KMS-11 (cell line): Measurements from ENCODE around the gene IL19.

Experiments
- H2AFZ ChIP-seq: fragments of 200-600 bp; sonication (generic); 2 replicates; pipeline ENCODE4 v1.6.1; 2016; ENCODE audit warnings: antibody characterized with exemption, mixed run types, low read depth
- H3K27ac ChIP-seq: fragments of 200-600 bp; sonication (generic); 2 replicates; pipeline ENCODE4 v1.6.1; 2016; ENCODE audit warnings: mild to moderate bottlenecking, mixed run types
- H3K27me3 ChIP-seq: fragments of 200-600 bp; sonication (generic); 2 replicates; pipeline ENCODE4 v1.6.1; 2017; ENCODE audit warnings: mild to moderate bottlenecking, low read depth, mixed run types, moderate library complexity; ENCODE audit not compliant: insufficient read depth
- H3K36me3 ChIP-seq: fragments of 200-600 bp; sonication (generic); 2 replicates; pipeline ENCODE4 v1.6.1; 2017; ENCODE audit warnings: mild to moderate bottlenecking, mixed run types; ENCODE audit not compliant: insufficient read depth
- H3K4me1 ChIP-seq: fragments of 200-600 bp; sonication (generic); 2 replicates; pipeline ENCODE4 v1.6.1; 2016; ENCODE audit warnings: mild to moderate bottlenecking, low read depth, mixed run types; ENCODE audit not compliant: poor library complexity, severe bottlenecking
- H3K4me2 ChIP-seq: fragments of 200-600 bp; sonication (generic); 2 replicates; pipeline ENCODE4 v1.7.0; 2016; ENCODE audit warnings: mild to moderate bottlenecking, mixed run types
- H3K4me3 ChIP-seq: fragments of 200-600 bp; sonication (generic); IDR thresholded peaks from 2 replicates; pipeline ENCODE4 v1.6.1; 2017; ENCODE audit warnings: low read depth, low read length, mixed read lengths; ENCODE audit not compliant: insufficient read depth
- H3K79me2 ChIP-seq: fragments of 200-600 bp; sonication (generic); 2 replicates; pipeline ENCODE4 v1.6.1; 2016; ENCODE audit warnings: low read depth, mixed run types; ENCODE audit not compliant: insufficient read depth
- H3K9ac ChIP-seq: fragments of 200-600 bp; sonication (generic); 2 replicates; pipeline ENCODE4 v1.6.1; 2016; ENCODE audit warnings: mild to moderate bottlenecking, mixed run types
- H4K20me1 ChIP-seq: fragments of 200-600 bp; sonication (generic); 2 replicates; pipeline ENCODE4 v1.6.1; 2016; ENCODE audit warnings: mild to moderate bottlenecking, mixed run types; ENCODE audit not compliant: insufficient read depth
- CTCF ChIP-seq: fragments of 200-600 bp; sonication (generic); conservative IDR thresholded peaks from 2 replicates; pipeline ENCODE4 v1.6.1; 2017; ENCODE audit warnings: low read depth, mild to moderate bottlenecking, antibody characterized with exemption, low read length, moderate library complexity, mixed read lengths

IL19 gene

GRCh38 chr1:206875752-206876377 lies 105.3 kb downstream of the IL19 start:
- TF ChIP-seq CTCF, result no peak
- no peaks in the 10 kb centered on the region for H3K36me3 ChIP-seq
- H3K4me1 ChIP-seq, result peaks cover 13% of the 10 kb centered on the region
- no peaks in the 10 kb centered on the region for H3K79me2 ChIP-seq
- H4K20me1 ChIP-seq, result no peaks in the 10 kb centered on the region
- H3K4me3 ChIP-seq, result peak overlapping the region; percentile 33
- H3K27ac ChIP-seq, result no peak overlapping the region
- no peak overlapping the region for H3K9ac ChIP-seq
- H3K4me2 ChIP-seq, result no peak overlapping the region
- no peak overlapping the region for H2AFZ ChIP-seq
- H3K27me3 ChIP-seq, result no peaks in the 10 kb centered on the region

GRCh38 chr1:206878456-206878855 lies 107.9 kb downstream of the IL19 start:
- TF ChIP-seq CTCF, result peak; percentile 66
- Histone ChIP-seq H3K4me3 (peak overlapping the region; percentile 23), H3K4me1 (peaks cover 11% of the 10 kb centered on the region), H2AFZ (no peak overlapping the region), H3K9ac (no peak overlapping the region), H4K20me1 (no peaks in the 10 kb centered on the region), H3K4me2 (no peak overlapping the region), H3K36me3 (no peaks in the 10 kb centered on the region), H3K79me2 (no peaks in the 10 kb centered on the region), H3K27ac (no peak overlapping the region), H3K27me3 (no peaks in the 10 kb centered on the region)

- no peaks in the 10 kb centered on the region for H4K20me1 ChIP-seq
- no peak overlapping the region for H2AFZ ChIP-seq
- H3K4me1 ChIP-seq, result peaks cover 14% of the 10 kb centered on the region
- H3K9ac ChIP-seq, result no peak overlapping the region
- H3K4me2 ChIP-seq, result no peak overlapping the region
- H3K27ac ChIP-seq, result no peak overlapping the region
- no peak overlapping the region for H3K4me3 ChIP-seq
- H3K79me2 ChIP-seq, result no peaks in the 10 kb centered on the region
- H3K36me3 ChIP-seq, result no peaks in the 10 kb centered on the region
- no peaks in the 10 kb centered on the region for H3K27me3 ChIP-seq
- TF ChIP-seq CTCF, result no peak
Measured at GRCh38 chr1:206880314-206880713, 109.7 kb downstream of the IL19 start.

- peaks cover 14% of the 10 kb centered on the region for H3K4me1 ChIP-seq
- no peaks in the 10 kb centered on the region for H3K27me3 ChIP-seq
- H3K9ac ChIP-seq, result no peak overlapping the region
- no peaks in the 10 kb centered on the region for H4K20me1 ChIP-seq
- H3K79me2 ChIP-seq, result no peaks in the 10 kb centered on the region
- H3K4me3 ChIP-seq, result no peak overlapping the region
- no peak overlapping the region for H2AFZ ChIP-seq
- H3K27ac ChIP-seq, result no peak overlapping the region
- peak; percentile 41 for TF ChIP-seq CTCF
- H3K4me2 ChIP-seq, result no peak overlapping the region
- no peaks in the 10 kb centered on the region for H3K36me3 ChIP-seq
Measured at GRCh38 chr1:206882555-206882954, 112.0 kb downstream of the IL19 start.
